Endothelial cell of umbilical vein (primary cell): Measurements from ENCODE around the gene DAD1. TPM values are rescaled to one million over a fixed set of nuclear protein-coding genes. Genes with fewer than 3 reads are reported as not detected.

ENCODE experiments used
- BruUV-seq: library from RNA; stranded (reverse); fragments of 400-500 nt; replicated peaks from 2 replicates; lab custom pipeline; 2021; lab: Mats Ljungman, UMichigan
- CTCF ChIA-PET: fragments of 300-600, 350-600 bp; sonication (Branson Sonifier 250); formaldehyde crosslinking; loops from one replicate; lab custom pipeline; 2021; ENCODE audit warnings: antibody characterized with exemption, inconsistent platforms; lab: Charles Lee
- POLR2A ChIA-PET: fragments of 300-600, 350-600 bp; sonication (Branson Sonifier 250); formaldehyde crosslinking; loops from one replicate; lab custom pipeline; 2021; ENCODE audit warnings: antibody characterized with exemption, inconsistent platforms; lab: Charles Lee
- DNase-seq: peaks from one replicate; pipeline ENCODE4 v3.0.0-alpha.2; 2011; ENCODE audit warnings: low read depth, low spot score
- FAIRE-seq: peaks from 2 replicates; lab custom pipeline; 2011; peaks lifted over from hg19 to GRCh38; lab: Jason Lieb, UNC
- H2AFZ ChIP-seq: 2 replicates; pipeline ENCODE4 v1.6.0; 2012; ENCODE audit warnings: low read depth, low read length, control low read depth, inconsistent platforms
- H3K27ac ChIP-seq: 2 replicates; pipeline ENCODE4 v1.5.1; 2011; ENCODE audit warnings: low read depth, mild to moderate bottlenecking, control low read depth, low read length, moderate library complexity; ENCODE audit not compliant: insufficient read depth
- H3K27me3 ChIP-seq, 2 experiments: 2 replicates each; pipeline versions ENCODE4 v1.6.0 to v1.6.1; 2011; ENCODE audit warnings: low read length in 2 of 2, mixed read lengths in 1 of 2; ENCODE audit not compliant: control insufficient read depth in 2 of 2, insufficient read depth in 2 of 2
- H3K36me3 ChIP-seq, 2 experiments: 2 replicates in 1 of 2; 3 replicates in 1 of 2; pipeline ENCODE4 v1.5.1; 2011; ENCODE audit warnings: low read length in 2 of 2, mild to moderate bottlenecking in 1 of 2, moderate library complexity in 1 of 2; ENCODE audit not compliant: control insufficient read depth in 2 of 2, insufficient read depth in 2 of 2; ENCODE audit errors: extremely low read depth in 1 of 2
- H3K4me1 ChIP-seq: 3 replicates; pipeline ENCODE4 v1.5.1; 2011; ENCODE audit warnings: mild to moderate bottlenecking, low read length; ENCODE audit not compliant: control insufficient read depth, insufficient read depth; ENCODE audit errors: extremely low read depth
- H3K4me2 ChIP-seq: 2 replicates; pipeline ENCODE4 v1.6.1; 2011; ENCODE audit warnings: low read length, control low read depth, mixed read lengths; ENCODE audit not compliant: insufficient read depth
- H3K4me3 ChIP-seq, 3 experiments: fragments of 200-600 bp in 1 of 3; sonication (generic), shearing (Covaris generic) in 1 of 3; replicated peaks in 1 of 3; 2 replicates each; pipeline ENCODE4 v1.5.1; 2011 to 2016; ENCODE audit warnings: control low read depth in 3 of 3, low read length in 3 of 3, mild to moderate bottlenecking in 2 of 3, inconsistent platforms in 1 of 3, low read depth in 1 of 3, moderate library complexity in 1 of 3; ENCODE audit not compliant: insufficient read depth in 1 of 3
- H3K79me2 ChIP-seq: 2 replicates; pipeline ENCODE4 v1.6.0; 2012; ENCODE audit warnings: low read length, inconsistent platforms; ENCODE audit not compliant: control insufficient read depth, insufficient read depth
- H3K9ac ChIP-seq: replicated peaks from 2 replicates; pipeline ENCODE3; 2011; ENCODE audit warnings: low read length, control low read depth; ENCODE audit not compliant: insufficient read depth; ENCODE audit errors: extremely low read depth
- H3K9me1 ChIP-seq: replicated peaks from 3 replicates; pipeline ENCODE4 v1.6.0; 2011; ENCODE audit warnings: mild to moderate bottlenecking, low read length; ENCODE audit not compliant: control insufficient read depth, insufficient read depth; ENCODE audit errors: extremely low read depth
- H3K9me3 ChIP-seq: replicated peaks from 2 replicates; pipeline ENCODE4 v1.5.1; 2012; ENCODE audit warnings: low read length, inconsistent platforms; ENCODE audit not compliant: control insufficient read depth, insufficient read depth
- H4K20me1 ChIP-seq: replicated peaks from 2 replicates; pipeline ENCODE3; 2011; ENCODE audit warnings: mild to moderate bottlenecking, low read length; ENCODE audit not compliant: control insufficient read depth, insufficient read depth; ENCODE audit errors: extremely low read depth
- EZH2 ChIP-seq: IDR thresholded peaks from 2 replicates; pipeline ENCODE4 v1.6.1; 2012; ENCODE audit warnings: borderline replicate concordance, low read depth, mild to moderate bottlenecking, moderate library complexity, low read length, inconsistent platforms; ENCODE audit not compliant: severe bottlenecking
- FOS ChIP-seq: IDR thresholded peaks from 2 replicates; pipeline ENCODE4 v1.6.1; 2011; ENCODE audit warnings: mild to moderate bottlenecking, low read length, moderate library complexity, borderline replicate concordance; ENCODE audit not compliant: insufficient read depth
- GATA2 ChIP-seq: IDR thresholded peaks from 2 replicates; pipeline ENCODE4 v1.7.0; 2011; ENCODE audit warnings: low read depth, mild to moderate bottlenecking, moderate library complexity, mixed read lengths, low read length; ENCODE audit not compliant: insufficient read length, insufficient read depth
- JUN ChIP-seq: IDR thresholded peaks from 2 replicates; pipeline ENCODE4 v1.6.1; 2011; ENCODE audit warnings: borderline replicate concordance, low read depth; ENCODE audit not compliant: insufficient read length, insufficient read depth
- MAX ChIP-seq: IDR thresholded peaks from 2 replicates; pipeline ENCODE4 v1.6.1; 2011; ENCODE audit not compliant: insufficient read depth, insufficient read length
- MYC ChIP-seq: IDR thresholded peaks from one replicate; pipeline ENCODE4 v1.6.1; 2011; ENCODE audit warnings: mild to moderate bottlenecking, low read depth, low read length
- POLR2A ChIP-seq: IDR thresholded peaks from 2 replicates; pipeline ENCODE4 v1.6.1; 2012; ENCODE audit warnings: low read depth, mild to moderate bottlenecking, control low read depth, low read length
- POLR2AphosphoS5 ChIP-seq: IDR thresholded peaks from 2 replicates; pipeline ENCODE4 v1.6.1; 2012; ENCODE audit warnings: low read depth, mild to moderate bottlenecking, control low read depth, low read length, moderate library complexity; ENCODE audit not compliant: insufficient read depth
- dilution Hi-C: fragments of 300-500 bp; cut with MboI; formaldehyde crosslinking; loops from one replicate; pipeline ENCODE4 v1.15.0; 2019; ENCODE audit warnings: low sequenced_read_pairs; ENCODE audit not compliant: extremely low pct_ligation_motif_present
- intact Hi-C: fragments of 100-400 bp; cut with micrococcal nuclease; formaldehyde crosslinking; loops from one replicate; pipeline ENCODE4 v1.10.0; 2022
- polyA plus RNA-seq, 4 experiments: library from polyadenylated mRNA; depleted of rRNA in 3 of 4; stranded (reverse) in 3 of 4; unstranded in 1 of 4; fragments of >200 nt; gene quantifications; 2 replicates each; pipeline versions ENCODE4 v1.2.1 to v1.2.3, GENCODE V29; 2011 to 2012; ENCODE audit warnings: missing spikeins in 1 of 4
- total RNA-seq: library from RNA; stranded (reverse); gene quantifications from 2 replicates; pipeline ENCODE4 v1.2.3, GENCODE V29; 2021
- TF ChIP-seq, protein P1 (sequence below), 2 donors: IDR thresholded peaks; 1 replicate in 1 of 2; 2 replicates in 1 of 2; pipeline ENCODE4 v1.5.1; 2011; ENCODE audit warnings: low read length in 2 of 2, mild to moderate bottlenecking in 2 of 2, moderate library complexity in 2 of 2, control low read depth in 1 of 2, inconsistent platforms in 1 of 2, low read depth in 1 of 2; ENCODE audit not compliant: insufficient read depth in 1 of 2; ENCODE audit errors: extremely low read depth in 1 of 2

Gene DAD1
- total and polyA plus RNA-seq, 2 donors (not counting 3 experiments of a cell fraction or from before 2014, with no cell fraction given) = 299 to 1,227 TPM

GRCh38 chr14:22599349-22599748 is 10.3 kb upstream of the DAD1 start:
- H3K9ac ChIP-seq = peak overlapping the region; percentile 66
- no TSS peak for BruUV-seq
- H4K20me1 ChIP-seq = no peaks in the 10 kb centered on the region
- TF ChIP-seq MAX (no peak), EZH2 (no peak), MYC (no peak), POLR2AphosphoS5 (no peak), FOS (no peak), JUN (no peak), POLR2A (no peak), GATA2 (no peak)
- TF ChIP-seq, protein P1, sequence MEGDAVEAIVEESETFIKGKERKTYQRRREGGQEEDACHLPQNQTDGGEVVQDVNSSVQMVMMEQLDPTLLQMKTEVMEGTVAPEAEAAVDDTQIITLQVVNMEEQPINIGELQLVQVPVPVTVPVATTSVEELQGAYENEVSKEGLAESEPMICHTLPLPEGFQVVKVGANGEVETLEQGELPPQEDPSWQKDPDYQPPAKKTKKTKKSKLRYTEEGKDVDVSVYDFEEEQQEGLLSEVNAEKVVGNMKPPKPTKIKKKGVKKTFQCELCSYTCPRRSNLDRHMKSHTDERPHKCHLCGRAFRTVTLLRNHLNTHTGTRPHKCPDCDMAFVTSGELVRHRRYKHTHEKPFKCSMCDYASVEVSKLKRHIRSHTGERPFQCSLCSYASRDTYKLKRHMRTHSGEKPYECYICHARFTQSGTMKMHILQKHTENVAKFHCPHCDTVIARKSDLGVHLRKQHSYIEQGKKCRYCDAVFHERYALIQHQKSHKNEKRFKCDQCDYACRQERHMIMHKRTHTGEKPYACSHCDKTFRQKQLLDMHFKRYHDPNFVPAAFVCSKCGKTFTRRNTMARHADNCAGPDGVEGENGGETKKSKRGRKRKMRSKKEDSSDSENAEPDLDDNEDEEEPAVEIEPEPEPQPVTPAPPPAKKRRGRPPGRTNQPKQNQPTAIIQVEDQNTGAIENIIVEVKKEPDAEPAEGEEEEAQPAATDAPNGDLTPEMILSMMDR (IDR thresholded peaks at IDR 0.05; ENCODE audit: extremely low read depth in 1 of 2, insufficient read depth in 1 of 2, low read depth in 1 of 2, low read length in 2 of 2) = no peak
- ChIA-PET CTCF (interaction anchor here (0.6 to 4.2 kb wide), 15 partner anchors 9 to 331 kb away, joined by 3 to 45 read pairs (median 5); partner anchors contain the start of genes DAD1 and OXA1L), POLR2A (interaction anchor here (0.6 to 1.1 kb wide), 3 partner anchors 53 to 1949 kb away, joined by 3 to 5 read pairs (median 4); partner anchors contain the start of gene OXA1L)
- H3K4me2 ChIP-seq = peak overlapping the region; percentile 86
- peaks cover 0 to 5% of the 10 kb centered on the region in 2 experiments for H3K27me3 ChIP-seq
- peaks cover 3 to 11% of the 10 kb centered on the region in 2 experiments for H3K36me3 ChIP-seq
- no peaks in the 10 kb centered on the region for H3K9me1 ChIP-seq
- peaks cover 1% of the 10 kb centered on the region for H3K79me2 ChIP-seq
- FAIRE-seq (peak; percentile 44), DNase-seq (no peak)
- peak overlapping the region; percentile 53 for H3K27ac ChIP-seq
- no peaks in the 10 kb centered on the region for H3K9me3 ChIP-seq
- dilution Hi-C loops (no loop called here), intact Hi-C loops (no loop called here)
- peaks cover 14% of the 10 kb centered on the region for H3K4me1 ChIP-seq
- H3K4me3 ChIP-seq = peak overlapping the region in 1 of 3 experiments; percentile 68
- H2AFZ ChIP-seq = no peak overlapping the region
